Measurements from ENCODE around the gene CEP290. TPM values are rescaled to one million over a fixed set of nuclear protein-coding genes. Genes with fewer than 3 reads are reported as not detected.

CEP290 gene
- total RNA-seq, 2 experiments from 2014 or later, result 15.2 to 15.3 TPM

DNA sequence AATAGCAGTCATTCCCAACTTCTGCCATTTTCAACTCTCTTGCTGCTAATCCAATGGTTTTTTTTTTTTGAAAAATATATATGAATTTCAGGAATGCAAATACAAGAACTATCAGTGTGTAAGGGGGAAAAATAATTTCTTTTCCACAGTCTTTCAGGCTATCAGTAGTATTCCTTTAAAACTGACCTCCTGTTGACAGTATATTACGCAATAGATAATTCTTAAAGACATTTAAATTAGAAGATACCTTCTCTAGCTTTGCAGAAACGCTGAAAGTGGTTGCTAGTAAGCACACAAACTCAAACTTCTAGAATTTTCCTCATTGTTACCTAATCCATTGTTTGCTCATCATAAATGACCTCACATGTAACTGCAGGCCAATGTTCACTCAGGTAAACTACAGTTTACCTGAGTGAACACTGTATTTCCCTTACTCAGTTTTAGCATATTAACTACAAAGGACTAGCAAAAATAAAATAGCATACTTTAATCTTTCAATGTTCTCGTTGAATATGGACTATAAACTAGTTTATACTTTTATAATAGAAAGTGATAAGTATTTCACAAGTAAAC, 112.7 kb downstream of the CEP290 start, which contains the start of gene C12orf50:
TSS of gene C12orf50 (minus strand) at position 309 of the 573 bp plus-strand sequence. CDS start 2,439 bp downstream, outside the sequence.
- Mint-ChIP-seq H3K4me3 (no peak within 1 kb of the TSS), H3K9me3 (peaks cover 3% of the 10 kb centered on the region), H3K27ac (no peak within 1 kb of the TSS), H3K36me3 (ENCODE audit: low read depth) (no peaks in the 10 kb centered on the region), H3K27me3 (no peaks in the 10 kb centered on the region), H3K4me1 (ENCODE audit: low read depth) (peaks cover 5% of the 10 kb centered on the region)
- ChIA-PET CTCF (no interaction called here), POLR2A (interaction anchor here (0.6 kb wide), 1 partner anchor 19 kb away, joined by 3 read pairs; no protein-coding TSS in a partner anchor)
- intact Hi-C loops (cut with micrococcal nuclease), result no loop called here
- DNase-seq (no peak), ATAC-seq (no peak)
- TF ChIP-seq, protein P1, sequence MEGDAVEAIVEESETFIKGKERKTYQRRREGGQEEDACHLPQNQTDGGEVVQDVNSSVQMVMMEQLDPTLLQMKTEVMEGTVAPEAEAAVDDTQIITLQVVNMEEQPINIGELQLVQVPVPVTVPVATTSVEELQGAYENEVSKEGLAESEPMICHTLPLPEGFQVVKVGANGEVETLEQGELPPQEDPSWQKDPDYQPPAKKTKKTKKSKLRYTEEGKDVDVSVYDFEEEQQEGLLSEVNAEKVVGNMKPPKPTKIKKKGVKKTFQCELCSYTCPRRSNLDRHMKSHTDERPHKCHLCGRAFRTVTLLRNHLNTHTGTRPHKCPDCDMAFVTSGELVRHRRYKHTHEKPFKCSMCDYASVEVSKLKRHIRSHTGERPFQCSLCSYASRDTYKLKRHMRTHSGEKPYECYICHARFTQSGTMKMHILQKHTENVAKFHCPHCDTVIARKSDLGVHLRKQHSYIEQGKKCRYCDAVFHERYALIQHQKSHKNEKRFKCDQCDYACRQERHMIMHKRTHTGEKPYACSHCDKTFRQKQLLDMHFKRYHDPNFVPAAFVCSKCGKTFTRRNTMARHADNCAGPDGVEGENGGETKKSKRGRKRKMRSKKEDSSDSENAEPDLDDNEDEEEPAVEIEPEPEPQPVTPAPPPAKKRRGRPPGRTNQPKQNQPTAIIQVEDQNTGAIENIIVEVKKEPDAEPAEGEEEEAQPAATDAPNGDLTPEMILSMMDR (IDR thresholded peaks at IDR 0.05), result no peak

DNA sequence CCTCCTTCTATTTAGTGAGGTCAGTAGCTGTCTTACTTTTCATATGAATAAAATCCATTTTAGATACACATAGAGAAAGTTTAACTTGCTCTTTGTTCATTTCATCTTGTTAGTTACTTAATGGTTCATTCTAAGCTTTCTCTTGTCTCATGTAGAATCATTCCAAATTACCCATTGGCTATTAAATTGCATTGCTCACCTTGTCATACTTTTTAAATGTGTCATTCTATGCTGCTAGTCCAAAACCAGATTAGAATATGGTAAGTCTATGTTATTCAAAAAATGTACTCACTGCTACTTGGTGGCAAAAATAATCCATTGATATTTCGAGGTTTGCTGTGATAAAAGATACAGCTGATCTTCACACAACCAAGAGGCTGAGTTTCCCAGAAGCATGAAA, 115.7 kb downstream of the CEP290 start:
- Mint-ChIP-seq H3K4me1 (ENCODE audit: low read depth) (no peaks in the 10 kb centered on the region), H3K4me3 (no peak overlapping the region), H3K27me3 (peaks cover 5% of the 10 kb centered on the region), H3K9me3 (no peaks in the 10 kb centered on the region), H3K36me3 (ENCODE audit: low read depth) (no peaks in the 10 kb centered on the region), H3K27ac (no peak overlapping the region)
- POLR2A ChIA-PET, result no interaction called here
- ATAC-seq (no peak), DNase-seq (no peak)
- CTCF ChIA-PET, result no interaction called here
- TF ChIP-seq, protein P1 (IDR thresholded peaks at IDR 0.05), result no peak
- intact Hi-C loops (cut with micrococcal nuclease), result no loop called here

DNA sequence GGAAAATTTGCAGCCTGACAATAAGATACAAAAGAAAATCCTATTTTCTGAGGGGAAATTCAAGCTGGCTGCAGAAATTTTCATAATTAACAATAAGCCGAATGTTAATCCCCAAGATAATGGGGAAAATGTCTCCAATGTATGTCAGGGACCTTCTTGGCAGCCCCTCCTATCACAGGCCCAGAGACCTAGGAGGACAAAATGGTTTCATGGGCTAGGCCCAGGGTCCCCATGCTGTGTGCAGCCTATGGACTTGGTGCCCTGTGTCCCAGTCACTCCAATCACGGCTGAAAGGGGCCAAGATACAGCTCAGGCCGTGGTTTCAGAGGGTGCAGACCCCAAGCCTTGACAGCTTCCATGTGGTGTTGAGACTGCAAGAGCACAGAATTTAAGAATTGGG, 123.9 kb downstream of the CEP290 start:
- CTCF ChIA-PET, result no interaction called here
- Mint-ChIP-seq H3K27ac (no peak overlapping the region), H3K9me3 (peaks cover 5% of the 10 kb centered on the region), H3K27me3 (peaks cover 11% of the 10 kb centered on the region), H3K36me3 (ENCODE audit: low read depth) (peaks cover 2% of the 10 kb centered on the region), H3K4me3 (no peak overlapping the region), H3K4me1 (ENCODE audit: low read depth) (no peaks in the 10 kb centered on the region)
- TF ChIP-seq, protein P1 (IDR thresholded peaks at IDR 0.05), result no peak
- ATAC-seq (no peak), DNase-seq (no peak)
- POLR2A ChIA-PET, result no interaction called here
- intact Hi-C loops (cut with micrococcal nuclease), result no loop called here

DNA sequence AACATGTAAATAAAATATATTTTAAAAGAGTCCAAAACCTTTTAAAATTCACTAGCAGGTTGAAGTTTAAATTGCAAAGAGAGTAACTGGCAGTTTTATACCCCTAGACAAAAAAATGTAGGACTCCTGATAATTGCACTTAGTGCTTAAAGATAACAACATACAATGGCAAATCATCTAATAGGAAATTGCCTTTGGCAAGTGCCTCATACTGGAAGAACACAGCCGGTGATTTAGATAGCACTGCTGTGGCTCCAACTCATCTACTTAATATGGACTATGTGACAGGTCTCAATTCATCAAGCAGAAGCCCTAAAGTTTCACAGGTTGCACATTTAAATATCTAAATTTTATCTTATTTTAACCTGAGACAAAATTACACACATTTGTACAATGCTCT, 126.1 kb downstream of the CEP290 start:
- ChIA-PET POLR2A (no interaction called here), CTCF (no interaction called here)
- peaks cover 5% of the 10 kb centered on the region for H3K9me3 Mint-ChIP-seq
- DNase-seq (no peak), ATAC-seq (no peak)
- TF ChIP-seq, protein P1 (IDR thresholded peaks at IDR 0.05), result no peak
- no peak overlapping the region for H3K4me3 Mint-ChIP-seq
- H3K27me3 Mint-ChIP-seq, result peaks cover 5% of the 10 kb centered on the region
- H3K36me3 Mint-ChIP-seq (ENCODE audit: low read depth), result peaks cover 2% of the 10 kb centered on the region
- no peaks in the 10 kb centered on the region for H3K4me1 Mint-ChIP-seq (ENCODE audit: low read depth)
- intact Hi-C loops (cut with micrococcal nuclease), result no loop called here
- H3K27ac Mint-ChIP-seq, result no peak overlapping the region

DNA sequence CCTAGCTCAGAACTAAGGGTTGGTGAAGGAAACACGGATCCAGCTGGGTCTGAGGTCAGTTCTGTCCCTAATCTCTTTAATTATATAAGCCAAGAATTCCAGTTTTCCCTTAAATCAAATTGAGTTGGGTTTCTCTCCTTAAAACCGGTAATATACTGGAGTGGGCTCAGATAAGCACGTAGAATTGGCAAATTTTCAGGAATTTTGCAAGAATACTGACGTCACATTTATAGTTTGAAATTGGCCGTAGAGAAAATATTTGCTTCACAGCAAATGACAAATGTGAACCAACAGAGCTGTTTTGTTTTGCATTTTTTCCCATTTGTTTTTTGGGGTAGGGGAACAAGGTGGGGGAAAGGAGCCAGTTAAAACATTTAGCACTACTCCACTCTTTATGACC, 130.1 kb downstream of the CEP290 start:
- no peak for DNase-seq
- POLR2A ChIA-PET, result no interaction called here
- Mint-ChIP-seq H3K27me3 (peaks cover 7% of the 10 kb centered on the region), H3K9me3 (no peaks in the 10 kb centered on the region), H3K36me3 (ENCODE audit: low read depth) (no peaks in the 10 kb centered on the region), H3K27ac (no peak overlapping the region), H3K4me1 (ENCODE audit: low read depth) (no peaks in the 10 kb centered on the region), H3K4me3 (no peak overlapping the region)
- intact Hi-C loops (cut with micrococcal nuclease), result no loop called here
- CTCF ChIA-PET, result no interaction called here
- no peak for ATAC-seq
- TF ChIP-seq, protein P1 (IDR thresholded peaks at IDR 0.05), result no peak

All from activated CD8-positive, alpha-beta T cell treated with anti-CD3 and anti-CD28 coated beads for 36 hours (primary cell).